ENCODE data around the gene PCDHGA1.

The PCDHGA1 gene

DNA sequence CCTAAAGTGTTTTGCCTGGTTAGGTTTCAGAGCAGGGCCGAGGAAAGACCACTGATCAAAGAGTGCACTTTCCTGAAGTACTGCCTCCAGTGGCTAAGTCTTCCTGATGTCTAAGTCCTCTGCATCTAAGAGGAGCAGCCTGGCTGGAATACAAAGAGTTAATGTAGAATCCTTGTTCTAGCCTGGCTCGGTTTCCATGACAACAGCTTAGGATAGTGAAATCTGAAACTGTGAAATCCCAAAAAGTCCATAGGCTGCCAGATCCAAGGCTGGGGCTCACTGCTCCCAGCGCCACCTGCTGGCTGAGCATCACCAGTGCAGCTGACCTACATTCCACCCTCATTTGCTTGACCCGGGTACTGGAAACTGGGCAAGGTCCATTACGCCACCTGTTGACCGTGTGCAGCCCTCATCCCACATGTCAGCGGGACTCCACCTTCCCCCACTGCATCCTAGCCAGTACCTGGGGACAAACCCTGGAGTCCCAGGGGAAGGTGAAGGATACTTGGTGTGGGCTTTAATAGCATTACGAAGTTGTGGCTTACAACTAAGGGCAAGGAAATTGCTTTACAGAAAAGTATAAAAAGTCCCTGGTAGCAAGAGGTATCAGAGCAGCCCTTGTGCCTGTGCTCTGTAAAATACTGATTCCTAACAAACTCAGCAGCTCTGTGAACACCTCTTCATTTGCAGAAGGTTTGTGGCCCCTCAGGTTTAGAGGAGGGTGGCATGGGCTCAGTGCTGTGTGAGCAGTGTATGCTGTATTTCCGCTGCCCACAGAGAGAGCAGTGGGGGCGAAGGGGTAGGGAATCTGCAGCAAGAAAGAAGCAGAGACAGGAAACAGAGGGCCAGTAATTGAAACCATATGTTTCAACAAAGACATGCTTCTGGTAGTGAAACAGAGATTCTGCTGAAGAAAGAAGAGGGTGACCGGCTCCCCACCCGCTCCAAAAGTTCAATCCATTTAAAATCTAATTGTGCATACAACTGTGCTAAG, 194.6 kb downstream of the PCDHGA1 start:
- Mint-ChIP-seq H3K4me1 (peaks cover 13% of the 10 kb centered on the region), H3K36me3 (ENCODE audit: insufficient read depth) (peaks cover 80% of the 10 kb centered on the region), H3K27me3 (no peaks in the 10 kb centered on the region), H3K27ac (ENCODE audit: low read depth) (no peak overlapping the region), H3K9me3 (no peaks in the 10 kb centered on the region), H3K4me3 (no peak overlapping the region)
- DNase-seq (ENCODE audit: low spot score in 2 of 2) (peak; percentile 25 to 34), ATAC-seq (replicated peaks; ENCODE audit: extremely low read depth, poor library complexity, severe bottlenecking) (peak; percentile 43)

DNA sequence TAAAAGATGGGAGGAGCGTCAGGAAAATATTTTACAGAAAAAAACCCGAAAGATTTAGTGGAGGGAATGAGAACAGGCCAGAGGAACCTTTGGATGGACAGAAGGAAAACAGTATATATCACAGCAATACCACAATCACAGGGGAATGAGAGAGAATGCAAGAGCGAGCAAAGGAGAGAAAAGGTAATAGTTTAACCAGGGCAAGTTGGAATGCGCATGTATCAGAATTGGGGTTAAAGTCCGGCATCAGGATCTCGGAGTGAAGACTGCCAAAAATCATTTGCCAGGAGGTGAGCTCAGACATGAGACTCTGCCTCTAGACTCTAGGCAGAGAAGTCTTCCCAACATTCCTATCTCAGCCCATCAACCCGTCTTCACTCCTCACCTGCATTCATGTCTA, 195.3 kb downstream of the PCDHGA1 start:
- no peak overlapping the region for H3K27ac Mint-ChIP-seq (ENCODE audit: low read depth)

DNA sequence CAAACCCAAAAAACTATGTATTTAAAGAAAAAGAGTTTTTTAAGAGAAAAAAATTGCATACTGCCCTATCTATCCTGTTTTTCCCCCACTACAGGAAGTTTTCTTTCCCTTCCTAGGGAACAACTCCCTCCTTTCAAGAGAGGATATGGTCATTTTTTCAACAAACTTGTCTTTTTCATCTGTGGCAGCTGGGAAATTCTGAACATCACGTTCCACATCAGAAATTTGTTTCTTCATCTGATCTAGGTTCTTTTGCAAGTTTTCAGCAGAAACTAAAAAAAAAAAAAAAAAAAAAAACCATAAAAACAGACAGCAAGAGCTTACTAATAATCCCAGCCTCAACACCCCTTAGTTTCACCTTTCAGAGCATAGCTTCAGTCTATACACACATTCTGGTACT, 197.1 kb downstream of the PCDHGA1 start:
- ATAC-seq (replicated peaks; ENCODE audit: extremely low read depth, poor library complexity, severe bottlenecking) (no peak), DNase-seq (ENCODE audit: low spot score in 2 of 2) (no peak)
- peaks cover 61% of the 10 kb centered on the region for H3K36me3 Mint-ChIP-seq (ENCODE audit: insufficient read depth)
- H3K4me1 Mint-ChIP-seq, result peaks cover 13% of the 10 kb centered on the region
- H3K27me3 Mint-ChIP-seq, result no peaks in the 10 kb centered on the region
- H3K4me3 Mint-ChIP-seq, result no peak overlapping the region
- H3K27ac Mint-ChIP-seq (ENCODE audit: low read depth), result no peak overlapping the region
- no peaks in the 10 kb centered on the region for H3K9me3 Mint-ChIP-seq

More for the DNA sequence above, 195.3 kb downstream of the PCDHGA1 start:
- DNase-seq (ENCODE audit: low spot score in 2 of 2) (no peak), ATAC-seq (replicated peaks; ENCODE audit: extremely low read depth, poor library complexity, severe bottlenecking) (no peak)
- Mint-ChIP-seq H3K9me3 (no peaks in the 10 kb centered on the region), H3K4me3 (no peak overlapping the region), H3K36me3 (ENCODE audit: insufficient read depth) (peaks cover 75% of the 10 kb centered on the region), H3K4me1 (peaks cover 13% of the 10 kb centered on the region), H3K27me3 (no peaks in the 10 kb centered on the region)

DNA sequence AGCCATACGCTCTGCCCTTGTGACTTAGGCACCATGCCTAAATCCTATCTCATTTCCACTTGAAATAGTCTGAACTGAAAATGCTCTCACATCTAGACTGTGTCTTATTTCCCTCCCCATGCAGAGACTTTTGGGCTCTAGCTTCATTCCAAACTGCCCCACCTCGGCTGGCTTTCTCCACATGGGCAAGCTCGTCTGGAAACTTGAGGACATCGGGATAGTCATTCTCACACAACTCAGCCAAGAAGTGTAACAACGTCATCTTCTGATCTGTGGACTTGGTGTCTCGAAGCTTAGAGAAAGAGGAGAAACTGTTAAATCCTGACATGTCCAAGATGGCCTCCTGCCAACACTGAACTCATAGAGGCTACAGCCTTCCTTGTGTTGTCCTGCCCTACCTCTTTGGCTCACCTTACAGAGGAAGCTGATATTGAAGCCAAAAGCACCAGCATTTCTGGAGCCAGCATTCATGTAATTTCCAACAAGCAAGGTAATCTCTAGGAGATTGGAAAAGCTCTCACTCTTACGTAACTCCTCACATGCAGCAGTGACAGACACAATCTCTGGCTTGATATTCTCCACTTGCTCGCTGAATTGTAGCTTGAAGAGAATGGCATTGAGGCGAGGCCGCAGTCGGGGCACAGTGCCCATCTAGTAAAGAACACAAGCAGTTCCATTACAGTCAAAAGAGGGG, 198.1 kb downstream of the PCDHGA1 start:
- peaks cover 53% of the 10 kb centered on the region for H3K36me3 Mint-ChIP-seq (ENCODE audit: insufficient read depth)
- H3K27ac Mint-ChIP-seq (ENCODE audit: low read depth), result no peak overlapping the region
- H3K4me1 Mint-ChIP-seq, result peaks cover 13% of the 10 kb centered on the region
- no peak for ATAC-seq (replicated peaks; ENCODE audit: extremely low read depth, poor library complexity, severe bottlenecking)
- H3K27me3 Mint-ChIP-seq, result no peaks in the 10 kb centered on the region
- H3K9me3 Mint-ChIP-seq, result no peaks in the 10 kb centered on the region
- DNase-seq (ENCODE audit: low spot score in 2 of 2), result no peak
- H3K4me3 Mint-ChIP-seq, result no peak overlapping the region

DNA sequence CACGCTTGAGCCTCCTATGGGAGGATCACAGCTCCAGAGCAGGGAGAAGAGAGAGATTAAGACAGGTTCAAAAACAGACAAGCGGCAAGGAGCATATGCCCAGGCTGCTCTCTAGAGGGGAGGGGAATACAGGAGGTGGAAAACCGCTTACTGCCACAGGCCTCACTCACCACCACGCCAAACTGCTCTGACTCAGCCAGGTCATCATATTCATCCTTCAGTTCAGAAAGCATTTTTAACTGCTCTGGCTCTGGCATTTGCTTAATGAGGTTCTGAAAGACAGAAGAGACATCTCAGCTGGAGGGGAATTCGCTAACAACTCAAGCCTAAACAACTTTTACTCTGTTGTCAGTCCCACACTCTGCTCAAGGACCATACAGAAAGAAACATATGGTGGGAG, 198.7 kb downstream of the PCDHGA1 start:
- Mint-ChIP-seq H3K27me3 (no peaks in the 10 kb centered on the region), H3K9me3 (no peaks in the 10 kb centered on the region), H3K27ac (ENCODE audit: low read depth) (no peak overlapping the region), H3K4me3 (no peak overlapping the region), H3K36me3 (ENCODE audit: insufficient read depth) (peaks cover 53% of the 10 kb centered on the region), H3K4me1 (peaks cover 13% of the 10 kb centered on the region)
- ATAC-seq (replicated peaks; ENCODE audit: extremely low read depth, poor library complexity, severe bottlenecking) (no peak), DNase-seq (ENCODE audit: low spot score in 2 of 2) (no peak)

DNA sequence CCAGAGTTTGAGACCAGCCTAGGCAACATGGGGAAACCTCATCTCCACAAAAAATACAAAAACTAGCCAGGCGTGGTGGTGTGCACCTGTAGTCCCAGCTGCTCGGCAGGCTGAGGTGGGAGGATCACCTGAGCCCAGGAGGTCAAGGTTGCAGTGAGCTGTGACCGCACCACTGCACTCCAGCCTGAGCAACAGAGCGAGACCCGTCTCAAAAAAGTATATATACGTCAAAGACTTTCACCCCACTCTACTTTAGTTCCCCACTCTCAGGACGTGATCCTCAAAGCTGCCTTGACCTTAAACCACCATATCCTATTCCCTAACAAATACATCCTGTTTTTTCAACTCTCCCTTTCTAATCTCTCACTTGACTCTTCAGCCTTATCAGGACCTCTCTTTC, 199.6 kb downstream of the PCDHGA1 start:
- no peak for ATAC-seq (replicated peaks; ENCODE audit: extremely low read depth, poor library complexity, severe bottlenecking)
- H3K36me3 Mint-ChIP-seq (ENCODE audit: insufficient read depth), result peaks cover 52% of the 10 kb centered on the region
- no peak for DNase-seq (ENCODE audit: low spot score in 2 of 2)
- H3K4me3 Mint-ChIP-seq, result no peak overlapping the region
- no peaks in the 10 kb centered on the region for H3K27me3 Mint-ChIP-seq
- peaks cover 12% of the 10 kb centered on the region for H3K4me1 Mint-ChIP-seq
- no peaks in the 10 kb centered on the region for H3K9me3 Mint-ChIP-seq
- no peak overlapping the region for H3K27ac Mint-ChIP-seq (ENCODE audit: low read depth)

DNA sequence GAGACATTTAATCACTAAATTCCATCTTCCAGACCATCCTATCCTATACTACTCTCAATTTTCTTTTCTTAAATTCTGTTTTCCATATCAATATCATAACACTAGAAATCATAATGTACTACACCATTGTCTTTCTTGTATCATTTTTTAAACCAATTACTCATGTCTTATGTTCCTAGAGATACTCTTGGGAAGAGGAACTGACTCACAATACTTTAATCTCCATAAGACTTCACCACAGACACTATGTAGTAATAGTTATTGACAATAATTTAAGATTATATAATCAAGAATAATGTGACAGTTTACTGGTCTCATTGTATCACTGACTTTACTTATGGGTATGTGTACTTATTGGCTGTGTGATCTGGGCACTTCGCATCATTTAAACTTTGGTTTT, 202.4 kb downstream of the PCDHGA1 start:
- no peak overlapping the region for H3K27ac Mint-ChIP-seq (ENCODE audit: low read depth)
- ATAC-seq (replicated peaks; ENCODE audit: extremely low read depth, poor library complexity, severe bottlenecking), result no peak
- H3K9me3 Mint-ChIP-seq, result no peaks in the 10 kb centered on the region
- DNase-seq (ENCODE audit: low spot score in 2 of 2), result no peak
- peaks cover 37% of the 10 kb centered on the region for H3K36me3 Mint-ChIP-seq (ENCODE audit: insufficient read depth)
- H3K4me1 Mint-ChIP-seq, result peaks cover 13% of the 10 kb centered on the region
- H3K27me3 Mint-ChIP-seq, result no peaks in the 10 kb centered on the region
- H3K4me3 Mint-ChIP-seq, result no peak overlapping the region

DNA sequence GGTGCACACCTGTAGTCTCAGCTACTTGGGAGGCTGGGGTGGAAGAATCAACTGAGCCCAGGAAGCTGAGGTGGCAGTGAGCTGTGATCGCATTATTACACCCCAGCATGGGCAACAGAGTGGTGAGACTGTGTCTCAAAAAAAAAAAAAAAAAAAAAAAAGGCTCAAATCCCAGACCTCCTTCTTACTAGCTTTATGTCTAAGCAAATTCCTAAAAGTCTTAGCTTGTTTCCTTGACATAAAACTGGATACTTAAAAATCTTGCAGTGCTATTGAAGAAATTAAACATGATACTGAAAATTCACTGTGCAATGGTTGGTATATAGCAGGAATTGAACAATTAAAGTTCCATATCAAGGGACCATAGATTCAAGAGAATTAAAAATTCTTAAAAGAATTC, 203.6 kb downstream of the PCDHGA1 start:
- DNase-seq (ENCODE audit: low spot score in 2 of 2), result no peak
- no peak overlapping the region for H3K27ac Mint-ChIP-seq (ENCODE audit: low read depth)
- H3K4me1 Mint-ChIP-seq, result peaks cover 13% of the 10 kb centered on the region
- peaks cover 32% of the 10 kb centered on the region for H3K36me3 Mint-ChIP-seq (ENCODE audit: insufficient read depth)
- H3K9me3 Mint-ChIP-seq, result no peaks in the 10 kb centered on the region
- H3K4me3 Mint-ChIP-seq, result no peak overlapping the region
- ATAC-seq (replicated peaks; ENCODE audit: extremely low read depth, poor library complexity, severe bottlenecking), result no peak
- no peaks in the 10 kb centered on the region for H3K27me3 Mint-ChIP-seq

DNA sequence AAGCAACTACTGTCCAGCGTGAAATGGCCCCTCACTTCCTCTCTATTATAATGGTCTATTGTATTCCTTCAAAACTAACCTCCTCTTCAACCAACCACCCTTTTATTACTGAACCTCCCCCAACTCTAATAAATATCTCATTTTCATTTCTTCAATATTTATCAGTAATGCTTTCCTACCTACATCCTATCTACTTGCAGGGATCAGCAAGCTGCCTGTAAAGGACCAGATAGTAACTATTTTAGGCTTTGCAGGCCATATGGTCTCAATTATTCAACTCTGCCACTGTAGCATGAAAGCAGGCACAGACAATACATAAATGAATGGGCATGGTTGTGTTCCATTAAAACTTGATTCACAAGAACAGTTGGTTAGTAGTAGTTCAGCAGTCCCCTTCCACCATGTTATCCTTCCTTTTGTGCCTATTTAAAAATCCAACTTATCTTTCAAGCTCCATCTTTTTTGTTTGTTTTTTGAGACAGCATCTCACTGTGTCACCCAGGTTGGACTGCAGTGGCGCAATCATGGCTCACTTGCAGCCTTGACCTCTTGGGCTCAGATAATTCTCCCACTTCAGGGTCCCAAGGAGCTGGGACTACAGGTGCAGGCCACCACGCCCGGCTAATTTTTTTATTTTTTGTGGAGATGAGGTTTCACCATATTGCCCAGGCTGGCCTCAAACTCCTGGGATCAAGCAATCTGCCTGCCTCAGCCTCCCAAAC, 204.3 kb downstream of the PCDHGA1 start:
- Mint-ChIP-seq H3K4me3 (no peak overlapping the region), H3K36me3 (ENCODE audit: insufficient read depth) (peaks cover 34% of the 10 kb centered on the region), H3K9me3 (no peaks in the 10 kb centered on the region), H3K4me1 (peaks cover 16% of the 10 kb centered on the region), H3K27me3 (no peaks in the 10 kb centered on the region), H3K27ac (ENCODE audit: low read depth) (peak overlapping the region; percentile 44)
- DNase-seq (ENCODE audit: low spot score in 2 of 2) (no peak), ATAC-seq (replicated peaks; ENCODE audit: extremely low read depth, poor library complexity, severe bottlenecking) (no peak)

DNA sequence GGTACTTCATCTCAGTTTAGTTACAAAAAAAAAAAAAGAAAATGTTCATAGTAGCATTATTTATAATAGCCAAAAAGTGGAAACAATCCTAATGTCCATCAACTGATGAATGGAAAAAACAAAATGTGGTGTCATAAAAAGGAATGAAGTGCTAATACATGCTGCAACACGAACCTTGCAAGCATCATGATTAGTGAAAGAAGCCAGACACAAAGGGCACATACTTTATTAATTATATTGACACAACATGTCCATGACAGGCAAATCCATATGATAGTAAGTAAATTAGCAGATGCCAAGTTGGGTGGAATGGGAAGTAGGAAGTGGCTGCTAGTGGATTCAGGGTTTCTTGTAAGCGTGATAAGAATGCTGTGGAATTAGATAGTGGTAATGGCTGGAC, 212.7 kb downstream of the PCDHGA1 start:
- no peak for ATAC-seq (replicated peaks; ENCODE audit: extremely low read depth, poor library complexity, severe bottlenecking)
- H3K36me3 Mint-ChIP-seq (ENCODE audit: insufficient read depth), result peaks cover 43% of the 10 kb centered on the region
- peak overlapping the region; percentile 60 for H3K27ac Mint-ChIP-seq (ENCODE audit: low read depth)
- DNase-seq (ENCODE audit: low spot score in 2 of 2), result no peak
- no peaks in the 10 kb centered on the region for H3K27me3 Mint-ChIP-seq
- no peak overlapping the region for H3K4me3 Mint-ChIP-seq
- peaks cover 6% of the 10 kb centered on the region for H3K9me3 Mint-ChIP-seq
- peaks cover 30% of the 10 kb centered on the region for H3K4me1 Mint-ChIP-seq

DNA sequence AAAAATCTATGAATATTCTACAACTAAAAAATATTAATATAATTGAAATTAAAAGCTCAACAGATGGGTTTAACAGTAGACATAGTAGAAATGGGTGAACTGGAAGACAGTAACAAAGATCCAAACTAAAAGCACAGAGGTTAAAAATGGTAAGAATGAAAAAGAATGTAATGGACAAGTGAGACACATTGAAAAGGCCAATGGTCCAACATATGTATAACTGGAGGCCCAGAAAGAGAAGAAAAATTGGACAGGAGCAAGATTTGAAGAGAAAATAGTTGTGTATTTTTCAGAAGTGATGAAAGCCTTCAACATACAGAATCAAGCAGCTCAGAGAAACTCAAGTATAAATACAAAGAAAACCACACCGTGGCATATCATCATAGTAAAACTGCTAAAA, 217.2 kb downstream of the PCDHGA1 start:
- Mint-ChIP-seq H3K36me3 (ENCODE audit: insufficient read depth) (peaks cover 31% of the 10 kb centered on the region), H3K4me1 (peaks cover 56% of the 10 kb centered on the region), H3K9me3 (peaks cover 6% of the 10 kb centered on the region), H3K4me3 (no peak overlapping the region), H3K27me3 (no peaks in the 10 kb centered on the region), H3K27ac (ENCODE audit: low read depth) (peak overlapping the region; percentile 10)
- ATAC-seq (replicated peaks; ENCODE audit: extremely low read depth, poor library complexity, severe bottlenecking), result no peak
- DNase-seq (ENCODE audit: low spot score in 2 of 2), result no peak

DNA sequence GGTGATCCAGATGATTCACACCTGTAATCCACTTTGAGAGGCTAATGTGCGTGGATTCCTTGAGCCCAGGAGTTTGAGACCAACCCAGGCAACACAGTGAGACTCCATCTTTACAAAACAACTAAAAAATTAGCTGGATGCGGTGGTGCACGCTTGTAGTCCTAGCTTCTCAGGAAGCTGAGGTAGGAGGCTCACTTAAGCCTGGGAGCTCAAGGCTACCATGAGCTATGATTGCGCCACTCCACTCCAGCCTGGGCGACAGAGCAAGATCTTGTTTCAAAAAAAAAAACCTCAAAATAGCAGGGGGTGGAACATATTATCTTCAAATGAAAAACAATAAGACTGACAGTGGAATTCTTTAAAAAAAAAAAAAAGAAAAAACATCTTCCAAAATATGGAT, 217.6 kb downstream of the PCDHGA1 start:
- DNase-seq (ENCODE audit: low spot score in 2 of 2), result no peak
- no peak for ATAC-seq (replicated peaks; ENCODE audit: extremely low read depth, poor library complexity, severe bottlenecking)
- Mint-ChIP-seq H3K27ac (ENCODE audit: low read depth) (peak overlapping the region; percentile 10), H3K9me3 (peaks cover 6% of the 10 kb centered on the region), H3K36me3 (ENCODE audit: insufficient read depth) (peaks cover 31% of the 10 kb centered on the region), H3K4me3 (no peak overlapping the region), H3K27me3 (no peaks in the 10 kb centered on the region), H3K4me1 (peaks cover 57% of the 10 kb centered on the region)

All from central memory CD8-positive, alpha-beta T cell (primary cell).